Endothelial cell of hepatic sinusoid (primary cell): ENCODE results near the gene PIGR.

ENCODE experiments used
- in situ Hi-C: cut with HindIII; loops from 2 replicates; pipeline ENCODE4 v1.10.0; 2017; ENCODE audit warnings: low sequenced_read_pairs

Gene PIGR

GRCh38 chr1:206895837-206896242 is 50.4 kb downstream of the PIGR start:
- in situ Hi-C loops, result no loop called here

GRCh38 chr1:206895325-206895724 is 50.9 kb downstream of the PIGR start:
- in situ Hi-C loops, result no loop called here

- in situ Hi-C loops, result no loop called here
Measured at GRCh38 chr1:206893380-206893779, 52.9 kb downstream of the PIGR start.

GRCh38 chr1:206892351-206892984 is 53.8 kb downstream of the PIGR start:
- in situ Hi-C loops, result no loop called here

GRCh38 chr1:206891412-206891811 is 54.9 kb downstream of the PIGR start:
- in situ Hi-C loops, result no loop called here

- in situ Hi-C loops, result no loop called here
Measured at GRCh38 chr1:206890125-206891060, 55.9 kb downstream of the PIGR start.

GRCh38 chr1:206887701-206888100 is 58.6 kb downstream of the PIGR start:
- in situ Hi-C loops, result no loop called here

GRCh38 chr1:206886831-206887230 is 59.4 kb downstream of the PIGR start:
- in situ Hi-C loops, result no loop called here

- in situ Hi-C loops, result no loop called here
Measured at GRCh38 chr1:206885341-206886060, 60.8 kb downstream of the PIGR start.

- in situ Hi-C loops, result no loop called here
Measured at GRCh38 chr1:206883876-206884275, 62.4 kb downstream of the PIGR start.

GRCh38 chr1:206883160-206883559 is 63.1 kb downstream of the PIGR start:
- in situ Hi-C loops, result no loop called here

GRCh38 chr1:206882555-206882954 is 63.7 kb downstream of the PIGR start:
- in situ Hi-C loops, result no loop called here

- in situ Hi-C loops, result no loop called here
Measured at GRCh38 chr1:206880314-206880713, 66.0 kb downstream of the PIGR start.
